Calu3 (cell line): ENCODE results near the gene CTSD. TPM values are rescaled to one million over a fixed set of nuclear protein-coding genes. Genes with fewer than 3 reads are reported as not detected.

Experiments used
- BruUV-seq: library from RNA; stranded (reverse); fragments of 400-500 nt; replicated peaks from 2 replicates; lab custom pipeline; 2021; lab: Mats Ljungman, UMichigan
- CTCF ChIA-PET: fragments of 300-600 bp; sonication (Branson Sonifier 250); formaldehyde crosslinking; loops from one replicate; lab custom pipeline; 2022; ENCODE audit warnings: antibody characterized with exemption; lab: Charles Lee
- DNase-seq: peaks from one replicate; pipeline ENCODE4 v3.0.0; 2022
- H3K27ac Mint-ChIP-seq: one replicate; pipeline ENCODE4 v1.8.0; 2022; ENCODE audit warnings: mixed read lengths; ENCODE audit not compliant: unreplicated experiment
- H3K27me3 Mint-ChIP-seq: one replicate; pipeline ENCODE4 v1.8.0; 2022; ENCODE audit warnings: mixed read lengths; ENCODE audit not compliant: unreplicated experiment
- H3K36me3 Mint-ChIP-seq: one replicate; pipeline ENCODE4 v1.8.0; 2022; ENCODE audit warnings: mild to moderate bottlenecking, moderate library complexity, mixed read lengths; ENCODE audit not compliant: insufficient read depth, unreplicated experiment
- H3K4me1 Mint-ChIP-seq: one replicate; pipeline ENCODE4 v1.8.0; 2022; ENCODE audit warnings: mild to moderate bottlenecking, low read depth, mixed read lengths; ENCODE audit not compliant: unreplicated experiment
- H3K4me3 Mint-ChIP-seq: one replicate; pipeline ENCODE4 v1.8.0; 2022; ENCODE audit warnings: mild to moderate bottlenecking, low read depth, moderate library complexity, mixed read lengths; ENCODE audit not compliant: unreplicated experiment
- H3K9me3 Mint-ChIP-seq: one replicate; pipeline ENCODE4 v1.8.0; 2022; ENCODE audit warnings: low read depth, mixed read lengths; ENCODE audit not compliant: unreplicated experiment
- intact Hi-C: fragments of 100-400 bp; cut with micrococcal nuclease; formaldehyde crosslinking; loops from one replicate; pipeline ENCODE4 v1.10.0; 2022; ENCODE audit not compliant: unreplicated experiment
- total RNA-seq: library from RNA; stranded (reverse); gene quantifications from 2 replicates; pipeline ENCODE4 v1.2.3, GENCODE V29; 2022
- TF ChIP-seq, protein P1 (sequence below): fragments of 200-600 bp; IDR thresholded peaks from one replicate; pipeline ENCODE4 v1.8.0; 2022; ENCODE audit warnings: antibody characterized with exemption; ENCODE audit not compliant: unreplicated experiment

Gene CTSD
- total RNA-seq, 1 experiment from 2014 or later = 531 TPM

DNA sequence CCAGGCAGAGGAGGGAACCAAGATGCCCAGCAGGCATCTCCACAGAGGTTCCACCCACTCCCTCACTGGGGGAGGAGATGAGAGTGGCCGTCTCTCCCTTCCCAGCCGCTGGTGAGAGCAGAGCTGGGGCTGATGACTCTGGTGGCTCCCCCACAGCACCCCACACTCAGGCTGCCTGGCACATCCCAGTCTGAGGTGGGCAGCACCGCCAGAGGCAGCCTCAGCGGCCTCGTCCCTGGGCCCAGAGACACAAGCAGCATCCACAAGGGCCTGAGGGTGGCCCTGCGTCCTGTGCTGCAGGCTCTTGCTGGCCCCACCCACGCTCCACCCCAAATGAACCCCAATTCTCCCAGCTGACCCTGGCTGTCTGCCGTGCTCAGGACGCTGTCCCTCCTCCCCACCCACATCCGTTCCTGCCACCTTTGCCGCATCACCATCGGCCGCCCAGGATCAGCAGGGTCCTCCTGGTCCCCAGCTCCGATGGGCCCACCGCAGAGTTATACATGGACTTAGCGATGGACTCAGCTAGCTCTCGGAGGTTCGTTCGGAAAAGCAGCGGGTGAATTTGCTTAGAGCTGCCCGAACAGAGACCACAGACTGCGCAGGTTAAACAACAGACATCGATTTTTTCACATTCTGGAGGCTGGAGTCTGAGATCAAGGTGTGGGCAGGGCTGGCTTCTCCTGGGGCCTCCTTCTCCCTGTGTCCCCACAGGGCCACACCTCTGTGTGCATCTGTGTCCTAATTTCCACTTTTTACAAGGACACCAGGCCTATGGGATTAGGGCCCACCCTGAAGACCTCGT lies 20.2 kb upstream of the CTSD start:
- Mint-ChIP-seq H3K27me3 (no peaks in the 10 kb centered on the region), H3K36me3 (peaks cover 5% of the 10 kb centered on the region), H3K9me3 (no peaks in the 10 kb centered on the region), H3K4me1 (peaks cover 59% of the 10 kb centered on the region), H3K27ac (no peak overlapping the region), H3K4me3 (no peak overlapping the region)
- intact Hi-C loops = no loop called here
- no peak for DNase-seq
- TF ChIP-seq, protein P1, sequence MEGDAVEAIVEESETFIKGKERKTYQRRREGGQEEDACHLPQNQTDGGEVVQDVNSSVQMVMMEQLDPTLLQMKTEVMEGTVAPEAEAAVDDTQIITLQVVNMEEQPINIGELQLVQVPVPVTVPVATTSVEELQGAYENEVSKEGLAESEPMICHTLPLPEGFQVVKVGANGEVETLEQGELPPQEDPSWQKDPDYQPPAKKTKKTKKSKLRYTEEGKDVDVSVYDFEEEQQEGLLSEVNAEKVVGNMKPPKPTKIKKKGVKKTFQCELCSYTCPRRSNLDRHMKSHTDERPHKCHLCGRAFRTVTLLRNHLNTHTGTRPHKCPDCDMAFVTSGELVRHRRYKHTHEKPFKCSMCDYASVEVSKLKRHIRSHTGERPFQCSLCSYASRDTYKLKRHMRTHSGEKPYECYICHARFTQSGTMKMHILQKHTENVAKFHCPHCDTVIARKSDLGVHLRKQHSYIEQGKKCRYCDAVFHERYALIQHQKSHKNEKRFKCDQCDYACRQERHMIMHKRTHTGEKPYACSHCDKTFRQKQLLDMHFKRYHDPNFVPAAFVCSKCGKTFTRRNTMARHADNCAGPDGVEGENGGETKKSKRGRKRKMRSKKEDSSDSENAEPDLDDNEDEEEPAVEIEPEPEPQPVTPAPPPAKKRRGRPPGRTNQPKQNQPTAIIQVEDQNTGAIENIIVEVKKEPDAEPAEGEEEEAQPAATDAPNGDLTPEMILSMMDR = no peak
- BruUV-seq = no TSS peak
- CTCF ChIA-PET = interaction anchor here (0.7 to 1.2 kb wide), 2 partner anchors 22 to 206 kb away, joined by 3 to 5 read pairs; no protein-coding TSS in a partner anchor

DNA sequence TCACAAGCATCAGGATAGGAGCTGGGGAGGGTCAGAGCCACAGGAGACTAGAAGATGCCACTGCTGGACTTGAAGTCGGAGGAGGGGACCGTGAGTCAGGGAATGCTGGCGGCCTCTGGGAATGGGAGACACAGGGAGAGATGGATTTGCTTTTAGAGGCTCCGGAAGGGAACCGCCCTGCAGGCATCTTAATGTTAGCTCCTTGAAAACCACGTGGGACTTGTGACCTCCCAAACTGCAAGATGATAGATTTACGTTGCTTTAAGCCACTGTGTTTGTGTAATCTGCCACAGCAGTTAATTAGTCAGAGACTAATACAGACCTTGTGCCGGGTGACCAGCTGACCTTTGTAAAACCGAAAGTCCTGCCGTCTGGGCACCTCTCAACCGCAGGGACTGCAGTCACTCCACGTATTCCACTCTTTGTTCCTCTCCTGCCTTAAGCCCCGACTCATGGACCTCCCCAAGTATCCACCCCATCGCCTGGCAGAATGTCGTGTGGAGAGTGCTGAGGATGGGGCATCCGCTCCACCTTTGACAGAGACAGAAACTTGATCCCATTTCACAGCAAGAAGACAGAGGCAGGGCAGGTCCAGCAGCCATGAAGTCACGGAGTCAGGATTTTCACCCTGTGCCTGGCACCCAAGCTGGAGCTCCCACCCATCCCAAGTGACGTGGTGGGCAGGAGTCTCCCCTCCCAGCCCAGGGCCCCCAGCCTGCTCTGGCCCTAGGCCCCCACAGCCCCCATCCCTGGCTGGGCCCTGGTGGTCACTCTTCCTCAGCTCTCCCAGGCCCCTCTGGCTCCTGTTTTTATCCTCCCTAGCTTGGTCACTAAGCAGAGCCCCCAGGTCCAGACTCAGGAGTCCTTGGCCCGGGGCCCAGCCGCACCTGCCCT lies 19.4 kb upstream of the CTSD start:
- no TSS peak for BruUV-seq
- no peaks in the 10 kb centered on the region for H3K9me3 Mint-ChIP-seq
- DNase-seq = no peak
- intact Hi-C loops = no loop called here
- H3K4me3 Mint-ChIP-seq = peak overlapping the region; percentile 39
- CTCF ChIA-PET = interaction anchor here (0.5 to 1.2 kb wide), 2 partner anchors 12 to 21 kb away, joined by 3 to 4 read pairs; no protein-coding TSS in a partner anchor
- TF ChIP-seq, protein P1 = no peak
- peaks cover 10% of the 10 kb centered on the region for H3K36me3 Mint-ChIP-seq
- H3K27me3 Mint-ChIP-seq = no peaks in the 10 kb centered on the region
- peaks cover 67% of the 10 kb centered on the region for H3K4me1 Mint-ChIP-seq
- H3K27ac Mint-ChIP-seq = no peak overlapping the region

DNA sequence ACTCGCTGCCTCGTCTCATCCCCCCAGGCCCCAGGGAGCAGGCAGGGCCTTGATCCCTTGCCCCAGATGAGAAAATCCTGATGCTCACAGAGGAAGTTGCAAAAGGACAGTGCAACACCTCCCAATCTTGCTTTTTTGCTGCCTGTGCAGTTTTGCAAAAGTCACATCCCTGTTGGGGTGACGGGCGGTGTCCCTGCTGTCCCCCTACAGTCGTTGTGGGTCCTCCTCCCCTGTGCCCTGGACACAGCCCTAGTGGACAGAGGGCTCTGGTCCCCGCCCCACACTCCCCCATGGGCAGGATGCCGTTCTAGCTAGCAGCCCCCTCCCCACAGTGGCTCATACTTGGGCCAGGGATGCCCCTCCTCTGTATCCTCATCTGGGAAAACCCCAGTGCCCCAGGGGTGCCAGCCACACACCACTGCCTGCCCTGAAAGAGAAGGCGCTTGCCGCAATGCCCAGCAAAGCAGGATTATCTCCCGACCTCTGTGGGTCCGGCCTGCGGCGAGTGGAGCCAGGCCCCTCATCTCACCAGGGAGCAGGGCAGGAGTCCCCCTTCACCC lies 18.4 kb upstream of the CTSD start:
- CTCF ChIA-PET = no interaction called here
- Mint-ChIP-seq H3K9me3 (no peaks in the 10 kb centered on the region), H3K27me3 (no peaks in the 10 kb centered on the region), H3K36me3 (peaks cover 10% of the 10 kb centered on the region), H3K27ac (no peak overlapping the region), H3K4me3 (no peak overlapping the region), H3K4me1 (peaks cover 77% of the 10 kb centered on the region)
- TF ChIP-seq, protein P1 = no peak
- BruUV-seq = no TSS peak
- DNase-seq = no peak
- intact Hi-C loops = no loop called here

DNA sequence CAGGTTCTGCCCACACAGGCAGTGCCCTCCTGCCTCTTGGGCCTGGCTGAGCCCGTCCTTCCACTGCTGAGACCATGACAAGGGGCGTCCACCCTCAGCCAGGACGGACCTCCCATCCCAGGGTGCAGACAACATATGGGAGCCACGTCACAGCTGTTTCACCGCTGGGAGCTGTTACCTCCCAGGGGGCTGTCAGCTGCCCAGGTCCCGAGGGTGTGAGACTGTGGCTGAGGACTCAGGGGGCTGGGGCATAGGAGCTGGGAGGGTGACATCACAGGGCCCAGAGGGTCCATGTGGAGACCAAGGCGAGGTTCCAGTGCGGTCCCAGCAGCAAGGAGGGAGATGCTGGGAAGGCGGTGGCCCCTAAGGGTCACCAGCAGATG lies 17.9 kb upstream of the CTSD start:
- no peaks in the 10 kb centered on the region for H3K9me3 Mint-ChIP-seq
- no TSS peak for BruUV-seq
- no peaks in the 10 kb centered on the region for H3K27me3 Mint-ChIP-seq
- intact Hi-C loops = no loop called here
- DNase-seq = no peak
- peaks cover 14% of the 10 kb centered on the region for H3K36me3 Mint-ChIP-seq
- TF ChIP-seq, protein P1 = no peak
- H3K4me1 Mint-ChIP-seq = peaks cover 82% of the 10 kb centered on the region
- CTCF ChIA-PET = no interaction called here
- H3K4me3 Mint-ChIP-seq = no peak overlapping the region
- no peak overlapping the region for H3K27ac Mint-ChIP-seq
